ENCODE data around the gene CSH1. TPM values are rescaled to one million over a fixed set of nuclear protein-coding genes. Genes with fewer than 3 reads are reported as not detected.
"Not testable (repeated sequence)": the region's sequence is repeated elsewhere in the genome, so short reads cannot be mapped to it uniquely, and the experiment has no call there.

The CSH1 gene
- polyA plus RNA-seq, 1 of the 3 experiments (the other 2 are of a cell fraction) = not detected

DNA sequence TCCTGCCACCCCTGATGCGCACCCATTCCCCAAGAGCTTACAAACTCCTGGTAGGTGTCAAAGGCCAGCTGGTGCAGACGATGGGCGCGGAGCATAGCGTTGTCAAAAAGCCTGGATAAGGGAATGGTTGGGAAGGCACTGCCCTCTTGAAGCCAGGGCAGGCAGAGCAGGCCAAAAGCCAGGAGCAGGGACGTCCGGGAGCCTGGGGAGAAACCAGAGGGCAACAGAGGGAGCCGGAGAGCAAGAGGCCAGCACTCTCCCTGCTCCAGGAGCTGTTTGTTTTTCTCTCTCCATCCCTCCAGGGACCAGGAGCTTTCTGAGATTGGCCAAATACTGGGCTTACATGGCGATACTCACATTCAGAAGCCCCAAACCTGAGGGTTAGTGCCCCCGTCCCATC, 21.9 kb upstream of the CSH1 start:
- Histone ChIP-seq H3K36me3 (replicated peaks in 1 of 2; ENCODE audit: control insufficient read depth in 1 of 2, insufficient read depth in 2 of 2, low read length in 1 of 2) (no peaks in the 10 kb centered on the region), H3K9me2 (no peaks in the 10 kb centered on the region), H3K9me3 (no peaks in the 10 kb centered on the region), H3K79me2 (ENCODE audit: insufficient read depth) (no peaks in the 10 kb centered on the region), H3K4me1 (ENCODE audit: control insufficient read depth in 1 of 2, insufficient read depth in 2 of 2, low read depth in 1 of 2, low read length in 1 of 2) (no peaks in the 10 kb centered on the region), H3K4me3 (ENCODE audit: low read depth in 2 of 2, low read length in 1 of 2) (no peak overlapping the region), H4K20me1 (ENCODE audit: insufficient read depth) (no peaks in the 10 kb centered on the region), H3F3A (replicated peaks; ENCODE audit: insufficient read depth) (no peaks in the 10 kb centered on the region), H3K9ac (no peak overlapping the region), H3K4me2 (no peak overlapping the region), H3K27me3 (ENCODE audit: insufficient read depth) (peaks cover 40% of the 10 kb centered on the region), H3K27ac (ENCODE audit: low read depth in 2 of 2, low read length in 1 of 2) (no peak overlapping the region), H2AFZ (ENCODE audit: low read depth) (no peak overlapping the region)
- DNase-seq = no peak
- WGBS (ENCODE audit: low lambda C conversion rate) = 71% methylated on average over 10 of the region's 10 CpGs
- ChIA-PET CTCF (interaction anchor here (1.0 to 6.7 kb wide), 36 partner anchors 11 to 501 kb away, joined by 3 to 214 read pairs (median 11); partner anchors contain the start of genes CD79B, ERN1, ICAM2 and PRR29), POLR2A (interaction anchor here (1.5 kb wide), 1 partner anchor 212 kb away, joined by 3 read pairs; the partner anchor contains the start of gene ERN1)
- TF ChIP-seq JUND (IDR thresholded peaks at IDR 0.05) = no peak
- no peak for TF ChIP-seq MEF2A (IDR thresholded peaks at IDR 0.05; ENCODE audit: borderline replicate concordance, low read depth)

DNA sequence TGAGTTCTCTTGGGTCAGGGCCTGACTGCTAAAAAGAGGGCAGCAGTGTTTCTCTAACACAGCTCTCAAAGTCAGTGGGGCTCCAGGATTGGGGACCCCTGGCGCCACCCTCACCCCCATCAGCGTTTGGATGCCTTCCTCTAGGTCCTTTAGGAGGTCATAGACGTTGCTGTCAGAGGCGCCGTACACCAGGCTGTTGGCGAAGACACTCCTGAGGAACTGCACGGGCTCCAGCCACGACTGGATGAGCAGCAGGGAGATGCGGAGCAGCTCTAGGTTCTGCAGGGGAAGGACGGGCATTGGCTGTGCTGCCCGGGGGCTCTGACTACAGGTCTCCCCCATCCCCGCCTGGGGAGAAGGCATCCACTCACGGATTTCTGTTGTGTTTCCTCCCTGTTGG, 21.3 kb upstream of the CSH1 start:
- POLR2A ChIA-PET = interaction anchor here (1.5 kb wide), 1 partner anchor 212 kb away, joined by 3 read pairs; the partner anchor contains the start of gene ERN1
- CTCF ChIA-PET = interaction anchor here (1.7 to 6.7 kb wide), 16 partner anchors 14 to 502 kb away, joined by 6 to 214 read pairs (median 30); partner anchors contain the start of genes CD79B, ERN1 and PRR29

DNA sequence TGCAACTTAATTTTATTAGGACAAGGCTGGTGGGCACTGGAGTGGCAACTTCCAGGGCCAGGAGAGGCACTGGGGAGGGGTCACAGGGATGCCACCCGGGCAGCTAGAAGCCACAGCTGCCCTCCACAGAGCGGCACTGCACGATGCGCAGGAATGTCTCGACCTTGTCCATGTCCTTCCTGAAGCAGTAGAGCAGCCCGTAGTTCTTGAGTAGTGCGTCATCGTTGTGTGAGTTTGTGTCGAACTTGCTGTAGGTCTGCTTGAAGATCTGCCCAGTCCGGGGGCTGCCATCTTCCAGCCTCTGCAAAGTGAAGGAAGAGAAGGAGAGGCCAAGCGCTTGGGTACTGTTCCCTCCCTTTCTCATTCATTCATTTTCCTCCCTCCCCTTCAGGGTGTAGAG, 20.8 kb upstream of the CSH1 start:
- H2AFZ ChIP-seq (ENCODE audit: low read depth); H3K4me1 ChIP-seq (ENCODE audit: control insufficient read depth in 1 of 2, insufficient read depth in 2 of 2, low read depth in 1 of 2, low read length in 1 of 2); H3K4me2 ChIP-seq; H3K36me3 ChIP-seq (replicated peaks in 1 of 2; ENCODE audit: control insufficient read depth in 1 of 2, insufficient read depth in 2 of 2, low read length in 1 of 2); H3K4me3 ChIP-seq (ENCODE audit: low read depth in 2 of 2, low read length in 1 of 2); H4K20me1 ChIP-seq (ENCODE audit: insufficient read depth); H3K9me3 ChIP-seq; DNase-seq; H3K79me2 ChIP-seq (ENCODE audit: insufficient read depth); H3K27ac ChIP-seq (ENCODE audit: low read depth in 2 of 2, low read length in 1 of 2); H3K9ac ChIP-seq; H3F3A ChIP-seq (replicated peaks; ENCODE audit: insufficient read depth); H3K9me2 ChIP-seq: not testable (repeated sequence)
- POLR2A ChIA-PET = interaction anchor here (1.5 kb wide), 1 partner anchor 213 kb away, joined by 3 read pairs; the partner anchor contains the start of gene ERN1
- CTCF ChIA-PET = interaction anchor here (3.4 to 6.7 kb wide), 9 partner anchors 14 to 215 kb away, joined by 27 to 214 read pairs (median 63); partner anchors contain the start of genes CD79B, ERN1 and PRR29
- H3K27me3 ChIP-seq (ENCODE audit: insufficient read depth) = peaks cover 50% of the 10 kb centered on the region
- 71% methylated on average over 11 of the region's 11 CpGs for WGBS (ENCODE audit: low lambda C conversion rate)

More for the DNA sequence above, 21.3 kb upstream of the CSH1 start:
- Histone ChIP-seq H2AFZ (ENCODE audit: low read depth) (no peak overlapping the region), H4K20me1 (ENCODE audit: insufficient read depth) (no peaks in the 10 kb centered on the region), H3K36me3 (replicated peaks in 1 of 2; ENCODE audit: control insufficient read depth in 1 of 2, insufficient read depth in 2 of 2, low read length in 1 of 2) (no peaks in the 10 kb centered on the region), H3K9me3 (no peaks in the 10 kb centered on the region), H3K4me2 (no peak overlapping the region), H3F3A (replicated peaks; ENCODE audit: insufficient read depth) (no peaks in the 10 kb centered on the region), H3K4me3 (ENCODE audit: low read depth in 2 of 2, low read length in 1 of 2) (no peak overlapping the region), H3K27me3 (ENCODE audit: insufficient read depth) (peaks cover 46% of the 10 kb centered on the region), H3K4me1 (ENCODE audit: control insufficient read depth in 1 of 2, insufficient read depth in 2 of 2, low read depth in 1 of 2, low read length in 1 of 2) (no peaks in the 10 kb centered on the region), H3K79me2 (ENCODE audit: insufficient read depth) (no peaks in the 10 kb centered on the region), H3K9ac (no peak overlapping the region), H3K9me2 (no peaks in the 10 kb centered on the region), H3K27ac (ENCODE audit: low read depth in 2 of 2, low read length in 1 of 2) (no peak overlapping the region)
- DNase-seq = no peak
- TF ChIP-seq GABPA (IDR thresholded peaks at IDR 0.05; ENCODE audit: low read depth) = no peak
- no peak for TF ChIP-seq MEF2A (IDR thresholded peaks at IDR 0.05; ENCODE audit: borderline replicate concordance, low read depth)
- TF ChIP-seq, protein P1, sequence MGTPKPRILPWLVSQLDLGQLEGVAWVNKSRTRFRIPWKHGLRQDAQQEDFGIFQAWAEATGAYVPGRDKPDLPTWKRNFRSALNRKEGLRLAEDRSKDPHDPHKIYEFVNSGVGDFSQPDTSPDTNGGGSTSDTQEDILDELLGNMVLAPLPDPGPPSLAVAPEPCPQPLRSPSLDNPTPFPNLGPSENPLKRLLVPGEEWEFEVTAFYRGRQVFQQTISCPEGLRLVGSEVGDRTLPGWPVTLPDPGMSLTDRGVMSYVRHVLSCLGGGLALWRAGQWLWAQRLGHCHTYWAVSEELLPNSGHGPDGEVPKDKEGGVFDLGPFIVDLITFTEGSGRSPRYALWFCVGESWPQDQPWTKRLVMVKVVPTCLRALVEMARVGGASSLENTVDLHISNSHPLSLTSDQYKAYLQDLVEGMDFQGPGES (IDR thresholded peaks at IDR 0.05; ENCODE audit: low read depth, low read length) = no peak
- TF ChIP-seq GATA2 (CRISPR knock-in tag; IDR thresholded peaks at IDR 0.05) = no peak
- TF ChIP-seq RAD21 (IDR thresholded peaks at IDR 0.05; ENCODE audit: low read length) = no peak
- no peak for TF ChIP-seq RXRA (IDR thresholded peaks at IDR 0.05; ENCODE audit: borderline replicate concordance, low read depth)
- TF ChIP-seq RFX5 (IDR thresholded peaks at IDR 0.05; ENCODE audit: low read length) = no peak
- TF ChIP-seq SMC3 (IDR thresholded peaks at IDR 0.05; ENCODE audit: low read depth, low read length) = no peak
- no peak for TF ChIP-seq EZH2phosphoT487 (IDR thresholded peaks at IDR 0.05; ENCODE audit: borderline replicate concordance, low read depth)
- TF ChIP-seq FOSL2 (IDR thresholded peaks at IDR 0.05; ENCODE audit: borderline replicate concordance, low read depth) = no peak
- TF ChIP-seq ELF1 (IDR thresholded peaks at IDR 0.05) = no peak
- TF ChIP-seq TCF12 (IDR thresholded peaks at IDR 0.05) = no peak
- no peak for TF ChIP-seq MXI1 (IDR thresholded peaks at IDR 0.05; ENCODE audit: low read depth, low read length)
- TF ChIP-seq TAF1 (IDR thresholded peaks at IDR 0.05; ENCODE audit: borderline replicate concordance, low read depth, low read length) = no peak
- TF ChIP-seq, protein P2, sequence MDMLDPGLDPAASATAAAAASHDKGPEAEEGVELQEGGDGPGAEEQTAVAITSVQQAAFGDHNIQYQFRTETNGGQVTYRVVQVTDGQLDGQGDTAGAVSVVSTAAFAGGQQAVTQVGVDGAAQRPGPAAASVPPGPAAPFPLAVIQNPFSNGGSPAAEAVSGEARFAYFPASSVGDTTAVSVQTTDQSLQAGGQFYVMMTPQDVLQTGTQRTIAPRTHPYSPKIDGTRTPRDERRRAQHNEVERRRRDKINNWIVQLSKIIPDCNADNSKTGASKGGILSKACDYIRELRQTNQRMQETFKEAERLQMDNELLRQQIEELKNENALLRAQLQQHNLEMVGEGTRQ (IDR thresholded peaks at IDR 0.05; ENCODE audit: borderline replicate concordance, low read depth, low read length) = no peak
- 50% methylated on average over 13 of the region's 13 CpGs for WGBS (ENCODE audit: low lambda C conversion rate)
